Measurements from ENCODE around the gene ST6GALNAC3.
"Not testable (repeated sequence)": the region's sequence is repeated elsewhere in the genome, so short reads cannot be mapped to it uniquely, and the experiment has no call there.

The ST6GALNAC3 gene

GRCh38 chr1:76109404-76109803 is 34.9 kb downstream of the ST6GALNAC3 start:
- no peak for DNase-seq (ENCODE audit: low read depth)

GRCh38 chr1:76109901-76110560 is 35.5 kb downstream of the ST6GALNAC3 start:
- DNase-seq (ENCODE audit: low read depth): no peak

- no peak for DNase-seq (ENCODE audit: low read depth)
Observed at GRCh38 chr1:76110666-76111065, 36.1 kb downstream of the ST6GALNAC3 start.

- not testable (repeated sequence) for DNase-seq (ENCODE audit: low read depth)
Observed at GRCh38 chr1:76112321-76112720, 37.8 kb downstream of the ST6GALNAC3 start.

GRCh38 chr1:76113446-76113845 is 38.9 kb downstream of the ST6GALNAC3 start:
- DNase-seq (ENCODE audit: low read depth): no peak

- no peak for DNase-seq (ENCODE audit: low read depth)
Observed at GRCh38 chr1:76115171-76115570, 40.6 kb downstream of the ST6GALNAC3 start.

GRCh38 chr1:76121850-76122249 is 47.3 kb downstream of the ST6GALNAC3 start:
- DNase-seq (ENCODE audit: low read depth): no peak

- no peak for DNase-seq (ENCODE audit: low read depth)
Observed at GRCh38 chr1:76122271-76122670, 47.7 kb downstream of the ST6GALNAC3 start.

GRCh38 chr1:76123411-76124064 is 49.0 kb downstream of the ST6GALNAC3 start:
- DNase-seq (ENCODE audit: low read depth): not testable (repeated sequence)

- DNase-seq (ENCODE audit: low read depth): no peak
Observed at GRCh38 chr1:76124196-76124595, 49.6 kb downstream of the ST6GALNAC3 start.

GRCh38 chr1:76125473-76126219 is 51.1 kb downstream of the ST6GALNAC3 start:
- DNase-seq (ENCODE audit: low read depth): no peak

- DNase-seq (ENCODE audit: low read depth): no peak
Observed at GRCh38 chr1:76128096-76128495, 53.5 kb downstream of the ST6GALNAC3 start.

GRCh38 chr1:76129731-76130130 is 55.2 kb downstream of the ST6GALNAC3 start:
- no peak for DNase-seq (ENCODE audit: low read depth)

- no peak for DNase-seq (ENCODE audit: low read depth)
Observed at GRCh38 chr1:76130992-76131391, 56.4 kb downstream of the ST6GALNAC3 start.

- no peak for DNase-seq (ENCODE audit: low read depth)
Observed at GRCh38 chr1:76133977-76134376, 59.4 kb downstream of the ST6GALNAC3 start.

GRCh38 chr1:76135835-76136234 is 61.3 kb downstream of the ST6GALNAC3 start:
- DNase-seq (ENCODE audit: low read depth): no peak

- no peak for DNase-seq (ENCODE audit: low read depth)
Observed at GRCh38 chr1:76136894-76137293, 62.3 kb downstream of the ST6GALNAC3 start.

GRCh38 chr1:76137746-76138145 is 63.2 kb downstream of the ST6GALNAC3 start:
- DNase-seq (ENCODE audit: low read depth): no peak

- DNase-seq (ENCODE audit: low read depth): no peak
Observed at GRCh38 chr1:76138217-76138616, 63.7 kb downstream of the ST6GALNAC3 start.

GRCh38 chr1:76140227-76140626 is 65.7 kb downstream of the ST6GALNAC3 start:
- no peak for DNase-seq (ENCODE audit: low read depth)

- no peak for DNase-seq (ENCODE audit: low read depth)
Observed at GRCh38 chr1:76141929-76142328, 67.4 kb downstream of the ST6GALNAC3 start.

GRCh38 chr1:76142771-76143540 is 68.4 kb downstream of the ST6GALNAC3 start:
- DNase-seq (ENCODE audit: low read depth): no peak

All from EH (cell line).